Hindlimb muscle (tissue), 1 donor: Measurements from ENCODE around the gene AKNA. TPM values are rescaled to one million over a fixed set of nuclear protein-coding genes. Genes with fewer than 3 reads are reported as not detected.

ENCODE experiments used
- DNase-seq: peaks from one replicate; pipeline ENCODE4 v3.0.0-alpha.2; 2013
- polyA plus RNA-seq: library from polyadenylated mRNA; unstranded; fragments of 120-200 nt; gene quantifications from one replicate; pipeline ENCODE4 v1.2.1, GENCODE V29; 2013; ENCODE audit not compliant: insufficient read length

Gene AKNA, protein sequence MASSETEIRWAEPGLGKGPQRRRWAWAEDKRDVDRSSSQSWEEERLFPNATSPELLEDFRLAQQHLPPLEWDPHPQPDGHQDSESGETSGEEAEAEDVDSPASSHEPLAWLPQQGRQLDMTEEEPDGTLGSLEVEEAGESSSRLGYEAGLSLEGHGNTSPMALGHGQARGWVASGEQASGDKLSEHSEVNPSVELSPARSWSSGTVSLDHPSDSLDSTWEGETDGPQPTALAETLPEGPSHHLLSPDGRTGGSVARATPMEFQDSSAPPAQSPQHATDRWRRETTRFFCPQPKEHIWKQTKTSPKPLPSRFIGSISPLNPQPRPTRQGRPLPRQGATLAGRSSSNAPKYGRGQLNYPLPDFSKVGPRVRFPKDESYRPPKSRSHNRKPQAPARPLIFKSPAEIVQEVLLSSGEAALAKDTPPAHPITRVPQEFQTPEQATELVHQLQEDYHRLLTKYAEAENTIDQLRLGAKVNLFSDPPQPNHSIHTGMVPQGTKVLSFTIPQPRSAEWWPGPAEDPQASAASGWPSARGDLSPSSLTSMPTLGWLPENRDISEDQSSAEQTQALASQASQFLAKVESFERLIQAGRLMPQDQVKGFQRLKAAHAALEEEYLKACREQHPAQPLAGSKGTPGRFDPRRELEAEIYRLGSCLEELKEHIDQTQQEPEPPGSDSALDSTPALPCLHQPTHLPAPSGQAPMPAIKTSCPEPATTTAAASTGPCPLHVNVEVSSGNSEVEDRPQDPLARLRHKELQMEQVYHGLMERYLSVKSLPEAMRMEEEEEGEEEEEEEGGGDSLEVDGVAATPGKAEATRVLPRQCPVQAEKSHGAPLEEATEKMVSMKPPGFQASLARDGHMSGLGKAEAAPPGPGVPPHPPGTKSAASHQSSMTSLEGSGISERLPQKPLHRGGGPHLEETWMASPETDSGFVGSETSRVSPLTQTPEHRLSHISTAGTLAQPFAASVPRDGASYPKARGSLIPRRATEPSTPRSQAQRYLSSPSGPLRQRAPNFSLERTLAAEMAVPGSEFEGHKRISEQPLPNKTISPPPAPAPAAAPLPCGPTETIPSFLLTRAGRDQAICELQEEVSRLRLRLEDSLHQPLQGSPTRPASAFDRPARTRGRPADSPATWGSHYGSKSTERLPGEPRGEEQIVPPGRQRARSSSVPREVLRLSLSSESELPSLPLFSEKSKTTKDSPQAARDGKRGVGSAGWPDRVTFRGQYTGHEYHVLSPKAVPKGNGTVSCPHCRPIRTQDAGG (N-terminal part only)
- 10.5 TPM for polyA plus RNA-seq

DNA sequence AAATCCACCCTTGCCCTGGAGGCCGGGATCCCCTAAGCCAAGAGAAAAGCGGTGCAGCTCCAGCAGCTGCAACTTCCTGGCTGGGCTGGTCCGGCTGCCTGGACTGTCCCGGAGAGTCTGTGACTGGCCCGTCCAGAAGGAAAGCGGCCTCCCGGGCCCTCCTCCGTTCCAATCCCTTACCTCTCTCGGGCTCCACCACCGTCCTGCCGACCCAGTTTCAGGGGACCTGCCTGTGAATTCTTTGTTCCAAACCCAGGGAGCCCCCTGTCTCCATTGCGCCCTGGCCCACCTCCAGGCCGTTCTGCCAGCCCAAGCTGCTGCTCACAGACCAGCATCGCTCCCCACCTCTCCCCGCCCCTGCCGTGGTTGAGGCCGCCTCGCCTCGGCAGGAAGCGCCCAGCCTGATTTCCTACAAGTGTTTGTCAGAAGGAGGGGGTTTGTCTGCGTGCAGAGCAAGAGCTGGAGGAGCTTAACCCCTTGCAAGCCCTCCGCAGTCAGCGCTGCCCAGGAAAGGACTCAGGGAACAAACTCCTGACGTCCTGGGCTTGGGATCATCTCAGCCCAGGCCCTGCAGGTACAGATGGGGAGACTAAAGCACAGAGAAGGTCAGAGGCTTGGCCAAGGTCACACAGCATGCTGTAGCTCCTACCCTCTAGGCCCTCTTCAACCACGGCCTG lies at the start of gene AKNA:
AKNA (minus strand) TSS at position 303 of the 677 bp plus-strand sequence. CDS start 6,649 bp downstream, outside the sequence.
- peak; percentile 87 for DNase-seq

DNA sequence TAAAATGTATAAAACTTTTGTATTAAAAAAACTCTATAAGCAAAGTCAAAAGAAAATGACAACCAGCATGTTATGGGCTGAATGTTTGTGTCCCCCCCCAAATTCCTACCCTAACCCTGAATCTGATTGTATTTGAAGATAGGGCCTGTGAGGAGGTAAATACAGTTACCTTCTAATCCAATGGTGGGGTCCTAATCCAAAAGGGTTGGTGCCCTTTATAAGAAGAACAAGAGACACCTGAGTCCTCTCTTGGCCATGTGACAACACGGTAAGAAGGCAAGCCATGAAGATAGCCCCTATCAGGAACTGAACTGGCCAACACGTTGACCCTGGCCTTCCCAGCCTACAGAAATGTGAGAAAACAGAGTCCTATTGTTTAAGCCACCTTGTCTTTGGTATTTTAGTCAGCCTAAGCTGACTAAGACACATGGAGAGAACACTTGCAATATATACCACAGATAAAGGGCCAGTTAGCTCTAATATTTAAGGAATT lies 49.7 kb upstream of the AKNA start:
- no peak for DNase-seq

DNA sequence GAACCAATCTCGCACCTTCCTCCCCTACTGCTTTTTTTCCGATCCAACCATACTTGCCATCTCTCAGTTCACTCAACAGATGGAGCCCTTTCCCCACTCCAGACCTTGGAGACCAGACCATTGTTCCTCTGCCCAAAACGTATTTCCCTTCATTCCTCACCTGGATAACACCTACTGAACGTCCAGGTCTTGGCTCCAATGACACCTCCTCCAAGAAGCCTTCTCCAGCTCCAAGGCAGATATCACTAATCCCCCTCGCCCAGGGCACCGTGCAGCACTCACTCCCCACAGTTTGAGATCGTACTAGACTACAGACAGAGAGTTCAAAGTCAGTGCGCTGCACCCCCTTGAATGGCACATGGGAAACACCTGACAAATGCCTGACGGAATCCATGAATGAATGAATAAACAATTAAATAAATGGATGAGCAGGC lies 47.1 kb upstream of the AKNA start:
- peak; percentile 46 for DNase-seq

DNA sequence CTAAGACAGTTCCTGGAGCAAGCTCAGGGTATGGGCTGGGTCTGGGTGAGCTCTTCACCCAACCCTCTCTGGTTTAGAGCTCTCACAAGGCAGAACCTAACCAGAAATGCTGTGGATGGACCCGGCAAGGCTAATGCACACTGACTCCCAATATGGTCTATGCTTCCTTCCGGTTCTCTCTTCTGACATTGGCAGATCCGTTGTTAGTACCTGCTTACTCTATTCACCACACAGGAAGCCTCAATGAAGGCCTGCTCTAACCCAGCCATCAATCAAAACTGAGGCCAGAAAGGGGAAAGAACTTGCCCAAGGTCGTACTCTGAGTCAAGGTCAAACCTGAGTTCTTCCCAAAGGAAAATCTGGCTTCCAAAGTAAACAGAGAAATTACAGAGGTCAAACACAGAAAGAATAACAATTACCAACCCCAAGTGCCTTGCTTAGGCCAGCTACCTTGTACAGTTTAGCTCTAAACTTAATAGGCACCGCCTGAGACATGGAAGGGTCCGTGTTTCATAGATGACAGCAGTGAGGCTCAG lies 46.0 kb upstream of the AKNA start:
- DNase-seq, result no peak

DNA sequence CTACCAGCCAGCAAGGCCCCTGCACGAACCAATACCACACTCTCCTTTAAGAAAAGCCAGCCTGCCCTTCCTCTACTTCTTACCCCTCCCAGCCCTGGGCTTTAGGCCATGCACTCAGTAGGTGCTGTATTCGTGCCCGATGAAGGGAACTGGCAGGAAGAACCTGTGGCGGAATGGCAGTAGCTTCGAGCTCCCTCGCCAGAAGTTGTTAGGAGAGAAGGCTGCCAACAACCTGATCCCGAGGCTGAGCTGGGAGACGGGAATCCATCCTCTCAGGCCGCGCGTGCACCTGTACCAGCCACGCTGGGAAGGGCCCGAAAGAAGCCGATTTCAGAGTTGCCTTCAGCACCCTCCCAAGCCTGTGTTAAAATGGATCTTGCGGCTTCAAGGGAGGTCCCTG lies 45.3 kb upstream of the AKNA start:
- no peak for DNase-seq

DNA sequence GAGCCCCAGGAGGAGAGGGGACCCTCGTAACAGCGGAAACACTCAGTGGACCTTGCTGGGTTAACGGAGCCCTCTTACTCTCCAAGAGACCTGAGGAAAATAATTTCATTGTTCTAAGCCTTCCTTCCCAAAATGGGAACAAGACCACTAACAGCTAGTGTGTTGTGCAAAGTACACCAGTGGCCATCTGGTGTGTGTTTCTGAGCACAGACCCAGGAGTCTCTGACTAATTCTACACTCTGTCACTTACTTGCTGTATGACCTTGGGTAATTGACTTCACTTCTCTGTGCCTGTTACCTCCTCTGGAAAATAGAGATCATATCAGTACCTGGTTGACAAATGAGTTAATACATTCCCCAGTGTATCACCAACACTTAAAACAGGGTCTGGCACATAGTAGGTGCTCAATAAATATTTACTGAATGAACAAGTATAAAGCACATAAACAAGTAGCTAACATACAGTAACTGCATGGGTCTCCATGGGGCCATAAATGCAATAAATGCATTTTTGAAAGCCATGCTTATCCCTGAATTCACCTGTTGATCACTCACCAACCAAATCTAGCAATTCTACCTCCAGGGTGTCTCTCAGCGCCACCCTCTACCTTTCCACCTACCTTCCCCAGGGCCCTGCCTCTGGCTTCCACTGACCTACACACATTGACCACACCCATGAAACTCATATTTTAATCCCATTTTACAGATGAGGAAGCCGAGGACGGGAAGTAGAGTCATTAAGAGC lies 44.7 kb upstream of the AKNA start:
- DNase-seq, result no peak

DNA sequence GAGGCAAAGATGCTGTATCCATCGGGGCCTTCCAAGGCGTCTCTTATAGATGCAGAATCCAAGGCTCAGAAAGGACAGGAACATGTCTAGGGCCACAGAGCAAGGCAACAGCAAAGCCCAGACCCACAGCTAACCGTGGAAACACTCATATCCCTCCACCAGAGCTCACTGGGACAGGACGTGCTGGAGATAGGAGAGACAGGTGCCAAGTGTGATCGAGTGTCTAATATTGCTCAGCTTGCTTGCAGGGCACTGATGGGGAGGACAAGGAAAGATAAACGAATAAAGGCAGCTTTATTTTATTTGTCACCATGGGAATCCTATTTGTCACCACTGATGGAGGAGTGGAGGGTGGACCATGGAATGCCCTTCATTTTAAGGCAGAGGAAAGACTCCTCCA lies 44.0 kb upstream of the AKNA start:
- DNase-seq, result no peak

DNA sequence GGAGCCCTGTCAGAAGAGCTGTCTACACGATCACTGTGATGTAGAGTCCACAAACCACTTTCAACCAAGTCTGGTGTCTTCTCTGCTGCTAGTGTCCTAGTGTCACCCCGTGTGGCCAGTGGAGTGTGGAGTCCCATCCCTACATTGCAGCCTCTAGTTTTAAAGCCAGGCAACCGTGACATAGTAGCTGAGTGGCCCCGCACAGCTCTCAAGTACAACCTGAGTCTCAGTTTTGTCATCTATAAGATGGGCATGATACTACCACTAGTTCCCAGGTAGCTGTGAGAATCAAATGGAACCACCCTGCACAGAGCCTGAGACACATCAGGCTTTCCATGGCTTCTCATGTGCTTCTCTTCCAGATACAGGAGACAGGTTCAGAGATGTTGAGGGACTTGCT lies 43.2 kb upstream of the AKNA start:
- no peak for DNase-seq

DNA sequence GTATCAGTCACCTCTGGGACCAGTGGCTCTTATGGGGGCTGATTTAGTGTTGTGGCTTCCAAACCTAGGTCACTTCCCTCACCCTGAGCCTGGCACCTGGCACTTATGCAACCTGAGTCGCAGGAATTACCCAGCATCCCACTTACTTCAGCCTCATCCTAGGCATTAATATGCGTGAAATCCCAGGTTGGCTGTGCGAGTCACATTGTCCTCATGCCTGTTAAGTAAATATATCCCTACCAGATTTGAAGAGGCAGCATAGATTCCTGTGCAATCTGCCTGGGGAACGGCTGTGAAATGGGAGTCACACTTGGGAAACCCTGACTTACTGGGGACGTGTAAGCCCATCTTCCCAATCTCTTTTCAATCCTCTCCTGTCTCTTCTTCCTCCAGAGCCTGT lies 42.7 kb upstream of the AKNA start:
- DNase-seq, result no peak

DNA sequence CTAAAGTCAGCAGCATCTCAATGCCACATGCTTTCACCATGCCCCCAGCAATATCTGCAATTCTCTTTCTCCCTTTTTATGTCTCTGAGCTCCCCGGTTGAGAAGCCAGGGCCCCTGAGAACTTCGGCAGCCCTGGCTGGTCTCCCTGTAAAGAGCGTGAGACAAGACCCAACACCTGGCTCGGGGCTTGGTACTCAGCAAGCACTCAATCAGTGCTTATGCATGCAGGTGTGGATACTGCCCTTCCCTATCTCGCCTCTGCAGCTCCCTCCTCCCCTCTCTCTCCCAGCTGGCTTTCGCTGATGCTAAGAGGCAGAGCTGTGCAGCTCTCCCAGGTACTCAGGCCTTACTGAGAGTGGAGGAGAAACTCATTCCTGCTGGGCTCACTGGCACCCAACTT lies 41.7 kb upstream of the AKNA start:
- no peak for DNase-seq

DNA sequence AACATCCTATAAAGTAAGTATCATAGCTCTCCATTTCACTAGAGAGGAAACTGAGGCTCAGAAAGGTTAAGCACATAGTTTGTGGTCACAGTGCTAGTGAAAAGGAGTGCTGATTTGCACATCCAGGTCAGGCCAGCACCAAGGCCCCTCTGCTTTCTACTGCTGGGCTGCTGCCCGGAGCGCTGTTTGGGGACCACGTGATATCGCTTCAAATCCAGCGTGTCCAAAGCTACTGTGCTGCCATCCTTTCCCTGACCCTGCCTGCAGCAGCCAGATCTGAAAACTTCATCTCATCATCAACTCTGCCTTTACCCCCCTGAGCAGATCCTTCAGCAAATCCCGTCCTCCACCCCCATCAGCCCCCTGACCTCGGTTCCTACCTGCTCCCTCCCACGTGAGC lies 40.7 kb upstream of the AKNA start:
- DNase-seq, result no peak

DNA sequence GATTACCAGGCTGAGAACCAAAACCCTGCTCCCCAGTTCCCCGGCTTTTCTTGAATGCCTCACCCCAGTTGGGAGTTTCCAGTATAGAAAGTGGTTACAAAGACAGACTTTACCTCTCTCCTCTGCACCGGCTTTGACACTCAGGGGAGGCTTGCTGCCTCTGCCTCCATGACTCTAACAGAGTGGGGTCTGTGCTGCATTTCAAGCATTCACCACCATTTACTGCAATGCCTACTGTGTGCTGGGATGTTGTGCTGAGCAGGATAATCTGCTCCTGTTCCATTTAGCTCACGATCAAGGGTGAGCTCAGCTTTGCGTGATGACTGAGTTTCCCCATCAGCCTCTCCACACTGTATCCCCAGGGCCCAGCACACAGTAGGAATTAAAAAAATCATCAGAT lies 39.9 kb upstream of the AKNA start:
- no peak for DNase-seq

DNA sequence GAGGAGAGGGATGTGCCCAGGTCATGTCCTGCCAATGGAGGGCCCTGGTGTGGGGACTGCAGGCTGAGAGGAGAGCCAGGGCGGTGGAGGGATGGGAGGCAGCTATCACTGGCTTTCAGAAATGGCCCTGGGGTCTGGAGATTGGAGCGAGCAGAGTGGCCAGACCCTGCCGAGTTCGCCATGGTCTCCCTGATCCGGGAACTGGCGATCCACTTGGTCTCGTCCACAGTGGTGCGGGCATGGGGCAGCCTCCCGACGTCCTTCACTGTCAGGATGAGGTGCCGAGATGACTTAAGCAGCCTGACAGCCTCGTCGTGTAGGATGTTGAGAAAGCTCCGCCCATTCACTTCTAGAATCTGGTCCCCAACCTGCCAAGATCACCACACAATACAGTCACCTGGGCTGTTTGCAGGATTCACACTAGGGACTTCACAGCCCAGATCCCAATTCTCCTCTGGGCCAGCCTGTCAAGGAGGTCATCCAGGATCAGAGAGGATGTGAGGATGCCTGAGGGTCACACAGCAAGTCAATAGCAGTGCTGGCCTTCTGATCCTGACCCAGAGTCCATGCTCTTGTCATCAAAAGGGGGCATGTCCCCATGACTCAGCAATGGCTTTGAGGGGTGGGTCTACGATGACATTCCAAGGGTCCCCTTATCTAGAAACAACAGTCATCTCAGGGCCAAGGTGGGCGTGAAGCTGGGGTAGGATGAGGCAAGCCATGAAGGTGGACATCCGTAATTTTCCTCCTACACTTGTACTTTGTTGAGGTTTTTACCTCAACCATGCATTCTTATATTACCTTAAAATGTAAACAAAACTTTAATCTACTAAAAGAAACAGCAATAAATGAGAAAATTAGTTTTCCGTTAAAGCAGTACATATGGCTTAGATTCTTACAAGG lies 38.5 kb upstream of the AKNA start:
- no peak for DNase-seq

DNA sequence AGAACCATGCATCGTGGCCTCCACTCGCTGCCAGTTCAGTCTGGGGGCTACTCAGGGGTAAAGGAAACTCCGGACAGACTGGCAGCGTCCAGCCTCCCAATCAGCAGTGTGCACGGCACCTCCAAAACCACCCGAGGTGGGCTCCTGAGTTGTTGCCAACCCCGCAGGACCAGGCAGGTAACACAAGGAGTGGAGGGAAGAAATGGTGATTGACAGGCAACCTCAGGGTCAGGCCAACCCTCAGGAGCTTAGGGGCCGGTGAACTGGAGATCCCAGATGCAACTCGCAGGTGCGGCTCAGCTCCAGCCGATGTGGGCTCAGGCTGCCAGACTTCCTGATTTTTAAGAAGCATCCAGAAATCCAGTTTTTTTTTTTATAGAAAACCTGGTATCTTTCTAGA lies 37.3 kb upstream of the AKNA start:
- no peak for DNase-seq

DNA sequence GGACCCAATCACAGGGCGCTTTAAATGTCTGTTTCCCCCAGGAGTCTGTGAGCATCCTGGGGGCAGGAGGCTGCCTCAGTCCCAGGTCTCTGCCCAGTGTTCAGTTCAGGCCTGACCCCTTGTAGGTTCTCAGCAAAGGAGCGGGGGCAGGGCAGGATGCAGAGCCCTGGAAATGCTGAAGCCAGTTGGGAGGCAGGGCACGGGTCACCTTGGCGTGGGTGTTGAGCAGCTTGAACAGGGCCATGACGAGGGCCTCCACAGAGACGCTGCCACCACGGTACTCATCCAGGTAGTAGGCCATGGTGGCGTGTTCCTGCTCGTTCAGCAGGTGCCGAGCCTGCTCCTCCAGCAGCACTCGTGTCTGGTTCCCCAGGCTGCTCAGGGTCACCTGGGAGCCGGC lies 36.3 kb upstream of the AKNA start:
- DNase-seq, result no peak

DNA sequence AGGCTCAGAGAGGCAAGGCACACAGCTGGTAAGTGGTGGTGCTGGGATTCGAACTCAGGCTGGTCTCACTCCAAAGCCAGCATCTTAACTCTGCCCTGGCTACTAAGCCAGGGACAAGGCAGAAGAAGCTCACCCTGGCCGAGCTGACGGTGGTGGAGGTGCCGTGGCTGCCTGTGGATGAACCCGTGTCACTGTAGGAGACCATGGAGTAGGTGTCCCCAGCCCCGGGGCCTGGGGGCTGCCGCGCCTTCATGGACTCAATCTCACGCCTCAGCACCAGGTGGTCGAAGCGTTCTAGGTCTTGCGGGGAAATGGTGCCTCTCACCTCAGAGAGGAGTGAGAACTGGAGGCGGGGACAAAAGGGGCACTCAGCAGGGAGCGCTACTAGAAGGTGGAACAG lies 35.4 kb upstream of the AKNA start:
- DNase-seq, result no peak

DNA sequence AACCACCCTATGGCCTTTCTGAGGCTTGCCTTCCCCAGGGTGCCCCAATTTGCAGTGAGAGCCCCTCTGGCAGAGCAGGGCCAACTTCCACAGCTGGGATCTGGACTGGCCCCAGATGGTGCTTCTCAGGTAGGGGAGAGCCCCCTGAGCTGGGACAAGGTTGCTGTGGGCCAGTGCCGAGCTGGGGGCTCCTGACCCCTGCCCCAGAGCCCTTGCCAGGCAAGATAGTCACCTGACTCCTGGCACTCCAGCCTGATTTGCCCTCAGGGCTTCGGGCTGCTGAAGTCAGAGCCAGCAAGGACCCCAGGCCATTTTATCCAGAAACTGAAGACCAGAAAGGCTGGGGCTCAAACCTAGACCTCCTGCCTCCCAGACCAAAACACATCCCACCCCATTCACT lies 33.4 kb upstream of the AKNA start:
- no peak for DNase-seq

DNA sequence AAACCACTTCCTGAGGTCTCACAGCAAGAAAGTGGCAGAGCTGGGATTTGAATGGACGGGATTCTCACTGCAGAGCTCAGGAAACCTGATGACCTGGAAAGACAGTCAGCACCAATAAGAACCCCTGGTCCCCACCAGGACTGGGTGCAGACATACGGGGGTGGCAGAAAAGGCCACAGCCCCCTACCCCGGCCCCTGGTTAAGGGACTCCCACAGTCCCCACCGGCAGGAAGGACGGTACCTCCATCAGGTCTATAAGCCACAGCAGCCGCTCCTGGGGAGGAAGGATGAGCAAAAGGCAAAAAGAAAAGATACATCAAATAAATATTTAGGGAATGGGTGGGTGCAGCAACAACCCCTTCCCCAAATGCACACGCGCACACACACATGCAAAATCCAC lies 32.0 kb upstream of the AKNA start:
- no peak for DNase-seq

DNA sequence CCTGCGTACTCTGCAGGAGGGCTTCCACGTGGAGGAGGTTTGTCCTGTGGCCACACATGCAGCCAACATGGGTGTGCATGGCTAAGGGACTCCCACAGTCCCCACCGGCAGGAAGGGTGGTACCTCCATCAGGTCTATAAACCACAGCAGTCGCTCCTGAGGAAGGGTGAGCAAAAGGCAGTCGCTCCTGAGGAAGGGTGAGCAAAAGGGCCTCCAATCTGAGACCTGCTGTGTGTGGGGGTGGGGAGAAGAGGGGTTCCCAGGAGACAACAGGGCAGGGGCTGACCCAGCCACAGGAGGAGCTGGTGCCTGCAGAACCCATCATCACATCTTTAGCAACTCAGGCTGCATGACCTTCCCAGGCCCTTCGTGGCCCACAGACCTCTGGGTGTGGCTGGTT lies 30.3 kb upstream of the AKNA start:
- no peak for DNase-seq

DNA sequence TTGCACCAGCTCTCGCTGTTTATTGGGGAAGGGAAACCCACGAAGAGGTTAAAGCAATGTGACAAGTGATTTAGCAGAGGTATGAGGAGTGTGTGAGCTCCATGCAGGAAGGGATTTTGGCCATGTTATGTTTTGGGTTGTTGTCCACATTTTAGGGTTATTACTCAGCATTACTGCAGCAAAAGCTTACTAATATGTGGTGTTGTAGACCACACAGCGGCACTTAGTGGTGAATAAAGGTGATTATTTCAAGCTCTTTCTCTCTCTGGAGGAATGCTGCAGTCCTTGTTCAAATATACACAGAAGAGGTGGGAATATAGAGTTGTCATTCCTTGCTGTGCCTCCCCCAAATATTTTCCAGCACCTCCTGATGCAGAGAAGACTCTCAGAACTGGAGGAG lies 29.7 kb upstream of the AKNA start:
- no peak for DNase-seq
